Activated CD8-positive, alpha-beta memory T cell treated with anti-CD3 and anti-CD28 coated beads, Interleukin-2, amount 50 U/mL, for 1 hour (primary cell): ENCODE measurements around the gene GOLGA7B.

Source experiments
- DNase-seq: peaks from one replicate; pipeline ENCODE4 v3.0.0-alpha.2; 2020; ENCODE audit errors: extremely low read depth

The GOLGA7B gene

DNA sequence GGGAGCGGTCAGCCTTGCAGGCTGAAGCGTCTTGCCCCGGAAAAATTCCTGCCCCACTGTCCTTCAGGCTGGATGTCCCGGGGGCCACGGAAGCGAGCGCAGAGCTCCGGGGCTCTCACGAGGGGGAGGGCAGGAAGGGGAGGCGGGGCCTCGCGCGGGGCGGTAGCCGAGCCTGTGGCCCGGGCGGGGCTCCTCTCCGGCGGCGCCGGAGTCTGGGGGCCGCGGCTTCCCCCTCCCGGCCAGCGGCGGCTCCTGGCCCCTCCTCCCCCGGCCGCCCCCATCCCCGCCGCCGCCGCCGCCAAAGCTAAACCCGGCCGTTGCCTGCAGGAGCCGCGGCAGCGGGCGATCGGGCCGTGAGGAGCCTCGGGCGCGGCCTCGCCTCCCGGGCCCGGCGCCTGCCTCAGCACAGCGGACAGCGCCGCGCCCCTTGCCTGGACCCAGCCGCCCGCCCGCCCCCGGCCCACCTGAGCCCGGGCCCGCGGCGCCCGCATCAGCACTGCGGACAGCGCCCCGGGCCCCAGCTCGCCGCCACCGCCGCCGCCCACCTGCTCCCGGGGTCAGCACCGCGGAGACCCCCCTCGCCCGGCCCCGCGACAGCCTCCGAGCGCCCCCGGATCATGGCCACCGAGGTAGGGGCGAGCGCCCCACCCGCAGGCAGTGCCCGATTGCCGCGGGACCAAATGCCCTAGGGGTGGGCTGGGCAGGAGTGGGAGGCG lies at the start of gene GOLGA7B:
TSS of gene GOLGA7B (plus strand) at position 157 of the 716 bp plus-strand sequence. CDS start at position 618, 461 bp downstream.
- no peak for DNase-seq

DNA sequence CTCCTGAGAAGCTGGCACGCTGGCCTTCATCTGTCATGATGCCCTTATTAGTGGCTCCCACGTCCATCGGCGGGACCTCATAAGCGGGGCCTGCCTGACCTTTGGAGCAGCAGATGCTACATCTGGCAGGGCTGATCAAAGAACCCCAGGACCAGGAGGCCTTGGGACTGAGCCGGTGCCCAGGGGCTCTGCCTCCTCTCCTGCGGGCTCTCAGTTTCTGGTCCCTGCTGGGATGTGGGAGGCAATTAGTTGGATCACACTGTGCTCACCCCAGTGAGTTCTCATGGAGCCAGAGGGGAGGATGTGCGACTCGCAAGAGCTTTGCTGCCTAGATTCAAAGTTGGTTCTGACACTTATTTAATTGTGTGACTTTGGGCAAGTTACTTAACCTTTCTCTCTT lies 49.2 kb upstream of the GOLGA7B start:
- no peak for DNase-seq

GRCh38 chr10:97801422-97801821 lies 48.2 kb upstream of the GOLGA7B start:
- DNase-seq = no peak

DNA sequence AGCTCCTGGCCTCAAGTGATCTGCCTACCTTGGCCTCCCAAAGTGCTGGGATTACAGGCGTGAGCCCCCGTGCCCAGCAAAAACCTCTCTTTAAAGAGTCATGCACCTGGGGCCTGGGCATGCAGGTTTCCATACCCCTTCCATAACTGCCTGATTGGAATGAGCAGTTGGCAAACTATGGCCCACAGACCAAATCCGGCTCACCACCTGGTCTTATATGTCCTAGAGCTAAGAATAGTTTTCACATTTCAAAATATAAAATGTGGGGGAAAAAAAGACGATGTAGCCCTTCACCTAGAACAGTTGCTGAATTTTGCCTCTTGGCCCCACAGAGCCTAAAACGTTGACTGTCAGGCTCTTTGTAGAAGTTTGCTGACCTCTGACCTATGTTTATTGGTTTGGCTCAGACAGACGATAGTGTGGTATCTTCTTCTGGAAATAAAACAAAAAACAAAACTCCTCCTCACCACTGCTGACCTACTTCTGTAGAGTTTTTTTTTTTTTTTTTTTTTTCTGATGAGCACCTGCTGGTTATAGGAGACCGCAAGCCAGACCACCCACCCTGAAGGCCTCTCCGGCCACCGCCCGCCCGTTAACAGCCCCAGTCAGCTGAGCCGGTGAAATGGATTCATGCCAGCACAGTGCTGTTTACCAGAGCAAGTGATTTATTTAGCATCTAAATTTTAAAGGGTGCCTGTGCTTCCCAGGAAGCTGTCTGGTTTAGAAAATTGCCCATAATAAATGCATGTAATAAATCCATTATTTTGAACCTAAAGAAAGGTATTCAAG lies 44.4 kb upstream of the GOLGA7B start:
- DNase-seq = no peak

GRCh38 chr10:97805949-97806348 lies 43.7 kb upstream of the GOLGA7B start:
- no peak for DNase-seq

GRCh38 chr10:97810446-97810845 lies 39.2 kb upstream of the GOLGA7B start:
- no peak for DNase-seq

GRCh38 chr10:97811958-97812357 lies 37.7 kb upstream of the GOLGA7B start:
- DNase-seq = no peak

DNA sequence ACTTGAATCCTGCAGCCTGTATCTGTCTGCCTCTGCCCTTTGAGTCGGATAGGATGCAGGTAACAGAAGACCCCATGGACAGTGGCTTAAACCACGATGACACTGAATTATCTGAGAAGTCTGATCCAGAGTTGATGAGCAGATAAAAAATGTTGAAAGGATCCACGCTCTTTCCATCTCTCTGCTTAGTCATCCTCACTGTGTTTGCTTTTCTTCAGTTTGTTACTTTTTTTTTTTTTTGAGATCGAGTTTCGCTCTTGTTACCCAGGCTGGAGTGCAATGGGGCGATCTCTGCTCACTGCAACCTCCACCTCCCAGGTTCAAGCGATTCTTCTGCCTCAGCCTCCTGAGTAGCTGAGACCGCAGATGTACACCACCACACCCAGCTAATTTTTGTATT lies 36.9 kb upstream of the GOLGA7B start:
- DNase-seq = no peak

- no peak for DNase-seq
Observed at GRCh38 chr10:97813311-97813710, 36.3 kb upstream of the GOLGA7B start.

DNA sequence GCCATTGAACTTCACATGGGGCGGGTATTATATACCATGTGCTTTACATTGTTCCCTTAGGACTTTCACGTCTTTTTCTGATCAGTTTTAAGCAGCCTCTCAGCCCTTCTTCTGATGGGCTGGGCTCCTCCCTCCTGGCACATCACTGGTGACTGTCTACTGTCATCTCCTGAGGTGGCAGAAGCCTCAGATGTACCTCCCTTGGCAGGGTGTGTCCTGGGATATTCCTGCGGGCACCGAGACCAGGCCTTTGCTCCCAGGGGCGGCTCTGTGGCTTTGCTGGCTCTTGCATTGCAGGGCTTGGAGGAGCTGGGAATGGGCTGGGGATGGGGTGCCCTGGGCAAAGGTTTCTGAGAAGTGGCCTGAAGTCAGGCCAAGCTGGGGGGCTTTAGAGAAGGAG lies 34.6 kb upstream of the GOLGA7B start:
- DNase-seq = no peak

GRCh38 chr10:97816609-97817008 lies 33.0 kb upstream of the GOLGA7B start:
- no peak for DNase-seq

- no peak for DNase-seq
Observed at GRCh38 chr10:97818572-97818971, 31.1 kb upstream of the GOLGA7B start.

DNA sequence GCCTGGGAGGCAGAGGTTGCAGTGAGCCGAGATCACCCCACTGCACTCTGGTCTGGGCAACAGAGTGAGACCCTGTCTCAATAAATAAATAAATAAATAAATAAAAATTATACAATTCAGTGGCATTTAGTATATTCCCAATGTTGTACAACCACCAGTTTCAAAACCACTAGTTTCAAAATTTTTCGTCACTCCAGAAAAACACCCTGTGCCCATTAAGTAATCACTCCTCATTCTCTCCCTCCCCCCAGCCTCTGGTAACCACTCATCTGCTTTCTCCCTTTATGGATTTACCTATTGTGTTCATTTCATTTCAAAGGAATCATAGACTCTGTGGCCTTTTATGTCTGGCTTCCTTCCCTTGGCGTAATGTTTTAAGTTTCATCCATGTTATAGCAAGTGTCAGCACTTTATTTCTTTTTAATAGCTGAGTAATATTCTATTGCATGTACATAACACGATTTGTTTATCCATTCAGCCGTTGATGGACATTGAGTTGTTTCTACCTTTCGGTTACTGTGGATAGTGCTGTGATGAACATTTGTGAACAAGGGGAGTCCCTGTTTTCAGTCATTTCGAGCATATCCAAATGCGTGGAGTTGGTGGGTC lies 29.4 kb upstream of the GOLGA7B start:
- DNase-seq = no peak

GRCh38 chr10:97821308-97822038 lies 28.2 kb upstream of the GOLGA7B start:
- no peak for DNase-seq

- no peak for DNase-seq
Observed at GRCh38 chr10:97822261-97822687, 27.4 kb upstream of the GOLGA7B start.

DNA sequence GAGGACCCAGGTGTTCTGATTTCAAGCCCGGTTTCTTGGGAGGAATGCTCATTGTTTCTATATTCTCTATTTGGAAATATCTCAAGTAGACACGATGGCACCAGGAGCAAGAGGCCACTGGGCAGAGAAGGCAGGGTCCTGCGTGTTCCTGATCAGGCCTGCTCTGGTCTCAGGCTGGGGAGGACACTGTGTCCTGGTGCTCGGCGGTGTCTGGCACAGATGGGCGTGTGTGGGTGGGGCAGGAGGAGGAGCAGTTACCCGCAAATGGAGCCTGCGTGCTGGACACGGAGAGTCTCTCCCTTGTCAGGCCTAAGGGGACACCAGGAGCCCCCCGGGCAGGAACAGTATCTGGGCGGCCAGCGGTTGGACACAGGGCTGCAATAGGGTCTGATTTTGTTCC lies 25.9 kb upstream of the GOLGA7B start:
- DNase-seq = no peak

GRCh38 chr10:97825020-97825760 lies 24.5 kb upstream of the GOLGA7B start:
- DNase-seq = no peak

DNA sequence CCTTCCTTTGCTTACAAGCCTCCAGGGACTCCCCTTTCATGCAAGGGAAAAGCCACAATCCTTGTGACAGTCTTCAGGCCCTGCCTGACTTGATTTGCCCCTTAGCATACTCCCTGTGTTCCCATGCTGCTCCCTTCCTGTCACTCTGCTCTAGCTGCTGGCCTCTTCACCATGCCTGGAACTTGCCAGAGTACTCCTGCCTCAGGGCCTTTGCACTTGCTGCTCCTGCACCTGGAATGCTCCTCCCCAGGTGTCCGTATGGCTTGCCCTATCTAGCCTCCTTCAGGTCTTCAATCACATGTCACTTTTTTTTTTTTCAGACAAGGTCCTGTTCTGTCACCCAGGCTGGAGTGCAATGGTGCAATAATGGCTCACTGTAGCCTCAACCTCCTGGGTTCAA lies 22.8 kb upstream of the GOLGA7B start:
- no peak for DNase-seq

DNA sequence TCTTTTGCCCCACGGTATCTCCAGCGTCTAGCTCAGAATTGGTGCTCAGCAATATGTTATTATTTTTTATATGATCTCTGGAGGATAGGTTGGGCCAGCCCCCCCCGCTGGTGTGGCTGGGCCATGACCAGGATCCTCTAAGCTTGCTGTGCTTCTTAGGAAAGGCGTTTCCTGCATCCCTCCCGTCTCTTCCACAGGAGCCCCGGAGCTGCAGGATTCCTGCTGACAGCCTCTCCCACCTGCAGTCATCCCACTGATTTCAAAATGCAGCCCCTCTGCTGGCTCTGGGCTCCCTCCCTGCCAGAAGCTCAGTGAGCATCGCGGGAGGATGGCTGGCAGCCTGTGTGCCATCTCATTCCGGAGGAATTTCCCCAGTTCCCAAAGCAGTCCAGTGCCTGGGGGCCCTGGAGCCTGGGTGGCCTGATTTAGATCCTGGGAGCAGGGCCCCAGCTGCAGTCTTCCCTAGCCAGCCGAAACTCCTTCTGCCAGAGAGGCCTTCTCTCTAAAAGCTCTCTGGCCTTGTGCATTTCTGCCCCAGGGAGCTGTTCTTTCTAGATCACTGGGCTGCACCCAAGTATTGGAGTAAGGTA lies 21.8 kb upstream of the GOLGA7B start:
- no peak for DNase-seq

DNA sequence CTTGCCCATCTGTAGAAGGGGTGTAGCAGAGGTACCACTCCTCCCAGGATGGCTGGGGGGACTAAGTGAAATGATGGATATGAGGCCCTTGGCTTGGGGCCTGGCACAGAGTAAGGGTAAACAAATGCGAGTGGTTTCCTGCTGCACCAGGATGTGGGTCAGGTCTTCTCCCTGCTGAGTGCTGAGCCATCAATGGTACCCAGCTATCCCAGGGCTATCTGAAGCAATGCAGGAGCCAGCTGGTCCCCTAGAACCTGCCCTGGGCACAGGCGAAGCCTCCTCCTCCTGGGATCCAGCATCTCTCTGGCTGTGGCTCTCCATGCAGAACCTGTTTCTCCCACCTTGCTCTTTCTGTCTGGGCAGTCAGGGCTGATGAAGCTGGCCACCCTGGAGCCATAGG lies 20.9 kb upstream of the GOLGA7B start:
- DNase-seq = no peak

DNA sequence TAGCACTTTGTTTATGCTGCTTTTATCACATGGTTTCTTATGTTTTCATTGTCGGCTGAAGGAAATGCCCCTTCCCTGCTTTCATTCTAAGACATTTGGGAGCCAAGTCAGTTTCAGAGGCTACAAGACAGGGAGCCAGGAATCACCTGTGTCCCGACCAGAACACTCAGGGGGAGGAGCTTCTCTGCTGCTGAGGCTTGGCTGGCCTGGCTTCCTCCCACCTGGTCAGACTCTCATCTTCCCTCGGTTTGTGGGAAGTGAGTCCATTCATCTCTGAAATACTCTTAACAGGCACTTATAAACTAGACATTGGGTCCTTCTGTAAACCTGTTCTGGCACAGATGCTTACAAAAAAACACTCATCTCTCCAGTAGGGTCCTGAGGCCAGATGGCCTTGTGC lies 19.6 kb upstream of the GOLGA7B start:
- DNase-seq = no peak
